Thyroid gland (tissue), 4 donors: ENCODE measurements around the gene NFXL1. TPM values are rescaled to one million over a fixed set of nuclear protein-coding genes. Genes with fewer than 3 reads are reported as not detected.

ENCODE experiments used
- DNase-seq, 2 donors: peaks; one replicate each; pipeline ENCODE4 v3.0.0-alpha.2; 2019
- H3K27ac ChIP-seq, 3 donors: fragments of 200-600 bp; sonication (generic); 1 replicate in 2 of 3; 2 replicates in 1 of 3; pipeline ENCODE4 v1.5.1; 2016 to 2019; ENCODE audit warnings: mild to moderate bottlenecking in 1 of 3, moderate library complexity in 1 of 3
- H3K27me3 ChIP-seq: fragments of 200-600 bp; sonication (generic); one replicate; pipeline ENCODE4 v1.5.1; 2019
- H3K36me3 ChIP-seq, 2 donors: fragments of 200-600 bp; sonication (generic); one replicate each; pipeline ENCODE4 v1.5.1; 2016 to 2019
- H3K4me1 ChIP-seq, 2 donors: fragments of 200-600 bp; sonication (generic); one replicate each; pipeline ENCODE4 v1.5.1; 2017 to 2019
- H3K4me3 ChIP-seq, 3 donors: fragments of 200-600 bp; sonication (generic); replicated peaks in 1 of 3; 1 replicate in 2 of 3; 2 replicates in 1 of 3; pipeline ENCODE4 v1.5.1; 2016; ENCODE audit warnings: mild to moderate bottlenecking in 1 of 3
- H3K9me3 ChIP-seq: fragments of 200-600 bp; sonication (generic); one replicate; pipeline ENCODE4 v1.5.1; 2017
- CTCF ChIP-seq, 6 experiments: fragments of 200-600 bp in 3 of 6; fragments of 450-650 bp in 3 of 6; sonication (generic) in 3 of 6; IDR thresholded peaks; one replicate each; pipeline ENCODE4 v1.5.1; 2016 to 2019; ENCODE audit warnings: antibody characterized with exemption in 6 of 6, mild to moderate bottlenecking in 2 of 6, inconsistent platforms in 1 of 6, moderate library complexity in 1 of 6
- POLR2A ChIP-seq, 2 donors: fragments of 450-650 bp; IDR thresholded peaks; one replicate each; pipeline ENCODE4 v1.6.1; 2017; ENCODE audit warnings: antibody characterized with exemption in 2 of 2, mild to moderate bottlenecking in 2 of 2, moderate library complexity in 1 of 2
- WGBS, 2 donors: methylation state at CpG; one replicate each; pipeline ENCODE4 v1.1.5; 2017; 5-methylcytosine and 5-hydroxymethylcytosine counted together
- intact Hi-C: fragments of 100-400 bp; cut with DNase I; formaldehyde crosslinking; loops from one replicate; pipeline ENCODE4 v1.15.1; 2023
- total RNA-seq, 4 donors: library from RNA; depleted of rRNA; stranded (reverse); fragments of >200 nt; gene quantifications; one replicate each; pipeline ENCODE4 v1.2.3, GENCODE V29; 2016

NFXL1 gene
- total RNA-seq, 4 donors from 2014 or later = 17.3 to 66.4 (median 23.0) TPM

GRCh38 chr4:47831026-47831679 is 83.2 kb downstream of the NFXL1 start:
- no peaks in the 10 kb centered on the region for H3K9me3 ChIP-seq
- peaks cover 3 to 5% of the 10 kb centered on the region in 2 donors for H3K4me1 ChIP-seq
- DNase-seq = no peak
- no peaks in the 10 kb centered on the region for H3K27me3 ChIP-seq
- no peak overlapping the region for H3K27ac ChIP-seq
- TF ChIP-seq CTCF (IDR thresholded peaks at IDR 0.05) = no peak
- TF ChIP-seq POLR2A (IDR thresholded peaks at IDR 0.05) = no peak
- no peak overlapping the region for H3K4me3 ChIP-seq
- no peaks in the 10 kb centered on the region for H3K36me3 ChIP-seq
- WGBS, 2 donors = 61 to 79% methylated on average over 5 of the region's 5 CpGs
- intact Hi-C loops = loop anchor here (10.0 kb wide), 1 partner anchor 156 kb away; no protein-coding TSS in a partner anchor

GRCh38 chr4:47830265-47831025 is 83.9 kb downstream of the NFXL1 start:
- 87 to 91% methylated on average over 3 of the region's 3 CpGs for WGBS, 2 donors
- Histone ChIP-seq H3K9me3 (no peaks in the 10 kb centered on the region), H3K27ac (no peak overlapping the region), H3K27me3 (no peaks in the 10 kb centered on the region), H3K36me3 (no peaks in the 10 kb centered on the region), H3K4me3 (no peak overlapping the region), H3K4me1 (no peaks in the 10 kb centered on the region)
- no peak for DNase-seq
- no peak for TF ChIP-seq POLR2A (IDR thresholded peaks at IDR 0.05)
- no peak for TF ChIP-seq CTCF (IDR thresholded peaks at IDR 0.05)
- intact Hi-C loops = loop anchor here (10.0 kb wide), 1 partner anchor 156 kb away; no protein-coding TSS in a partner anchor

- no peak for DNase-seq
- intact Hi-C loops = no loop called here
- TF ChIP-seq CTCF (IDR thresholded peaks at IDR 0.05) (no peak), POLR2A (IDR thresholded peaks at IDR 0.05) (no peak)
Measured at GRCh38 chr4:47829438-47829837, 84.9 kb downstream of the NFXL1 start.

GRCh38 chr4:47827343-47828047 is 86.9 kb downstream of the NFXL1 start:
- TF ChIP-seq CTCF (IDR thresholded peaks at IDR 0.05) = no peak
- TF ChIP-seq POLR2A (IDR thresholded peaks at IDR 0.05) = no peak
- H3K27me3 ChIP-seq = no peaks in the 10 kb centered on the region
- H3K36me3 ChIP-seq = no peaks in the 10 kb centered on the region
- DNase-seq = no peak
- H3K9me3 ChIP-seq = no peaks in the 10 kb centered on the region
- WGBS, 2 donors = 83 to 84% methylated on average over 2 of the region's 2 CpGs
- H3K27ac ChIP-seq = no peak overlapping the region
- no peak overlapping the region for H3K4me3 ChIP-seq
- peaks cover 3 to 5% of the 10 kb centered on the region in 2 donors for H3K4me1 ChIP-seq
- intact Hi-C loops = no loop called here

More at GRCh38 chr4:47829438-47829837, 84.9 kb downstream of the NFXL1 start:
- no peak overlapping the region for H3K4me3 ChIP-seq
- peaks cover 3 to 5% of the 10 kb centered on the region in 2 donors for H3K4me1 ChIP-seq
- no peak overlapping the region for H3K27ac ChIP-seq
- H3K9me3 ChIP-seq = no peaks in the 10 kb centered on the region
- no peaks in the 10 kb centered on the region for H3K36me3 ChIP-seq
- H3K27me3 ChIP-seq = no peaks in the 10 kb centered on the region
